Non-pigmented ciliary epithelial cell (primary cell): Measurements from ENCODE around the gene RALGDS.

Source experiments
- DNase-seq: peaks from one replicate; pipeline ENCODE4 v3.0.0-alpha.2; 2010; ENCODE audit warnings: low read depth

RALGDS gene

DNA sequence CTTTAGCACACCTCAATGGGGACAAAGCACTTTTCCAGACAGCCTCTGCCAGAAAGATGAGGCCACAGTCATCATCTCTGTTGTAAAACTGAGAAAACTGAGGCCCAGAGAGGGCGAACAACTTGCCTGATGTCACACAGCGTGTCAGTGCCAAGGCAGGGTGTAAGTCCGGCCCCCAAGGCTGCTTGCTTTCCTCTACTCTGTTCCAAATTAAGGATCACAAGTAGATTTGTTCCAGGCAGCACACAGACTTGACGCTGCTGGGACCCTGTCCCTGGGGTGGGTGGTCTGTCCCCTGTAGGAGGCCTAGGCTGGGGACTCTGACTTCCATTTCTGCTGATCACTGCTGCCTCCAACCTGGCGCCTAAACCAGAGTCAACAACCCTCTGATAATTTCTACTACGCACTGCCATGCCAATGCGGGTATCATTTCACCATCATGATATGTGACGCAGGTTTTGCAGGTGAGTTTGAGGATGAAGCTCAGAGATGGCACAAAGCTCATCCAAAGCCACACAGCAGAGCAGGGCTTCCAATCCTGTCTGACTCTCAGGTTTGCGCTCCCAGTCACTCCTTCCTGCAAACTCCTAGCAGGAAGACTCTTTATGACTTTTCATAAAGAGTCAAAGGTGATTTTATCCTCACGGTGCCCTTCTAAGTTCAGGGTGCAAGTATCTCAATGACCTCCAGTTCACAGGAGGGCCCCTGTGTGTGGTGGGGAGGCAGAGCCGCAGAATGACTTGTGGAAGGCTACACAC, 13.5 kb upstream of the RALGDS start:
- DNase-seq, result no peak

DNA sequence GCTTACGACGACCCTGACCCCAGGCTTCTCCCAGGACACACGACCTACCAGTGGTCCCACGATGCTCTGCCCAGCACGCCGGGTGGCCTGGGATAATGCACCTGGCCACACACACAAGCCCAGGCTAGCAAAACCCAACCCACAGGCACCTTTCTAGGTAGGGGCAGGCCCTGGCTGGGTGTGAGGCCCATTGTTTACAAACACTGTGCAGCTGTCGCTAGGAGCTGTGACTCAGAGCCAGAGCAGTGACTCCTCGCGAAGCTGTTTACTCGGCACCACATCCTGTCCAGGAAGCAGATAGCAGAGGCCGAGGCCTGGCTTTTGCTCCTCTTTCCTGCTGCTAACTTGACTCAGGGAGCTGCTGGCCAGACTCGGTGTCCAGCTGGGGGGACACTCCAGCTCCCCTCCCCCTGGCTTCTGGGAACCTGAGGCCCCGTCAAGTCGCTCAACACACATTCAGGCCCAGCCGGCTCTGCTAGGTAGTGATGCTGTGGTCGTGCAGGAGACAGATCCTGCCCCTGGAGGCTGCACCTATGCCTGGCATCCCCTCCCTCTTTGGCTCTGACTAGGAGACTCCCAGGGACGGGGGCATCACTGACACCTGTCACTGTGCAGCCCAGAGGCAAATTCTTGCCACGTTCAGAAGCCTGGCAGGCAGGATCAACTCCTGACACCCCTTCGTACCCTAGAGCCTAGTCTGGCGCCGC, 12.8 kb upstream of the RALGDS start:
- DNase-seq, result peak; percentile 81

DNA sequence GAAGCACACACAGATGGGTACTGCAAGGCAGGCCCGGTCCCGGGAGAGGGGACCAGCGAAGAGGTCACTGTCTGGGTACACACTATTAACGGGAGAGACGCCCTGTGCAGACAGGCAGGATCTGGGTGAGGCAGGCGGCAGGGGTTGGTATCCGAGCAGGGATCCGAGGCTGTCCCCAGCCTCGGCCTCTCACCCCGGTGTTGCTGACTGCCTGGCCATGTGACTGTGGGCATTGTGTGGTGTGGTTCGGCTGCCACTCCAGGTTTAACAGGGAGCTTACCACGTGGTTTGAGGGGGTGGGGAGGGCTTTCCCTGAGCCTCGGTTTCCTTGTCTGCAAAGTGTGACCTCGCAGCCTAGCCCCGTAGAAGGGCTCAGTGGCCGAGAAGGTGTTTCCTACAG, 11.1 kb upstream of the RALGDS start:
- DNase-seq, result no peak

DNA sequence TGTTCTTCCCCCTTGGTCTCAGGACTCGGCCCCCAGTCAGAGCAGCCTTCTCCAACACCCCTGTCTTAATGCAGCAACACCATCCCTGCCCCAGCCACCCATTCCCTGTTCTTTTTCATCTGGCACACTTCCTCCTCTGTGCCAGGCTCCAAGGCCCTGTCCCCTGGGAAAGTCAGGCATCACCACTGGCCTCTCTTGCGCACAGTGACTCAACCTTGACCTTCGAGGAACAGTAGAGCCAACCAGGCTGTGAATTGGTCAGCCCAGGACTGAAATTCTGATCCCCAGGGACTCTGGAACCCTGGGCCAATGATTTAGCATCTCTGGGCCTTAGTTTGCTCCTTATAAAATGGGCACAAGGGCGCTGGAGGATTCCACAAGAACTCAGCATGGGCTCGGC, 10.5 kb upstream of the RALGDS start:
- no peak for DNase-seq

DNA sequence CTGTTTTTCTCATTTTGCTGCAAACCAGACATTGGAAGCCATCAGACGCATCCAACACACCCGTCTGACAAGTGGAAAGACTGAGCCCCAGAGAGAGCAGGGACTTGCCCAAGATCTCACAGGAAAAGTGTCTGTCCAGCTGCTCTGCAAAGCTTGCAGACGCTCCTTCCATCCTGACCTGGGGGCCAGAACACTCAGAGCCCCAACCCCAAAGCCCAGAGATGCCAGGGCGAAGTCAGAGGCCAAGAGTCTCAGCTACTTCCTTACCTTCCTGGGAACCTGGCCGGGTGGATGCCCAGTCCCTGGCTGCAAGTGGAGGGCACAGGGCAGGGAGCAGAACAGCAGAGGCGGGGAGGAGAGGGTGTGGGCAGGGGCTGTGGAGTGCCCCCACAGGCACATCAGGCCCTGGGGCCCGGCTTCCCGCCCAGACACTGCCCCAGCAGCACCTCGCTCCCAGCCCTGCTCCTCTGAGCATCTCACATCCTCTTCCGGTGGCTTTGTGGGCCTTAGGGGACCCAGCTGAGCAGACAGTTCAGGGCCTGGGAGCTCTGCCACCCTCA, 9.7 kb upstream of the RALGDS start:
- DNase-seq, result no peak

DNA sequence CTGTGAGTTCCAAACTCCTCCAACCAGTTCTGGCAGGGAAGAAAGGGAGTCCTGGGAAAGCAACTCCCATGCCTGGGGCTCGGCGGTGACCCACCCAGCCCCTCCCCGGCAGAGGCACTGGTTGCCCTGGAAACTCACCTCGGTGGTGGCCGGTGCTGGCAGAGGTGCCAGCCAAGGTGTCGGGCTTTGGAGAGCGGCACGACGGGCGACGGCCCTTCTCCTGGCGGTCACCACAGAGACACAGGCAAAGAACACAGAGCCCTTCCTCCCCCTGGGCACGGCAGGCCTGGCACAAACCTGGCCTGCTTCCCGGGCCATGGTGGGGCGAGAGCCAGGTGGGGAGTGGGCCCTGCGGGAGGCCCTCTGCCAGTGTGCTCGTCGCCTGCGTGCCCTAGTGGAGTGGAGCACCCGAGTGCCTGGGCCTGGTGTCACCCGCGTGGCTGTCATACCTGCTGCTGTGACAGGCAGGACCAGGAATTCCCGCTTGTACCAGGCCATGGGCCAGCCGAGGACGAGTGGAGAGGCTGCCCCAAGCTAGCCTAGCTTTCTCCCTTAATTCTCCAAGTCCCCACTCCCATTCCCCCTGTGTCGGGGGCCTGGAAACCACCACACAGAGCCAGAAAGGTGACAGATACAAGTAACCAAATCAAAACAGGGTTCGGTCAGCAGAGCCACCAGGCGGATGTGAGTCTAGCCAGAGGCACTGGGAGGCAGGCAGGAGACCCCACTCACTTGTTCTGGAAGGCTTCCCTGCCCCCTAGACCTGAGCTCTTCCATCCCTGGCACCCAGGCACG, 8.2 kb upstream of the RALGDS start:
- DNase-seq, result no peak

DNA sequence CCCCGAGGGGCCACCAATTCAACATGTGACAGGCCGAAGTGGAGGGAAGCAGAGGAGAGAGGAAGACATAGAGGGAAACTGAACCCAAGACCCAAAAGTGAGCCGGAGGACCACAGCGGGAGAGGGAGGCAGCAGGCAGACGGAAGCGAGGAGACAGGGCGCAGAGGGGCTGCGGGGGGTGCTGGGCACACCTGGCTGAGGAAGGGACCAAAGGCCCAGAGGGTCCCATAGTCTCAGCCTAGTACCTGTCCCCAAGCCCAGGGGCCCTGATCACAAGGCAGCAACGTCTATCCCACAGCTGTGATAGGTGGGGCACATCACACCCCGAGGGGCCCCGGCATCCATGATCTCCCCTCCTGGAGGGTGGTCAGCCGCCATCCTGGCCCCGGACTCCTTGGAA, 7.1 kb upstream of the RALGDS start:
- DNase-seq, result no peak

DNA sequence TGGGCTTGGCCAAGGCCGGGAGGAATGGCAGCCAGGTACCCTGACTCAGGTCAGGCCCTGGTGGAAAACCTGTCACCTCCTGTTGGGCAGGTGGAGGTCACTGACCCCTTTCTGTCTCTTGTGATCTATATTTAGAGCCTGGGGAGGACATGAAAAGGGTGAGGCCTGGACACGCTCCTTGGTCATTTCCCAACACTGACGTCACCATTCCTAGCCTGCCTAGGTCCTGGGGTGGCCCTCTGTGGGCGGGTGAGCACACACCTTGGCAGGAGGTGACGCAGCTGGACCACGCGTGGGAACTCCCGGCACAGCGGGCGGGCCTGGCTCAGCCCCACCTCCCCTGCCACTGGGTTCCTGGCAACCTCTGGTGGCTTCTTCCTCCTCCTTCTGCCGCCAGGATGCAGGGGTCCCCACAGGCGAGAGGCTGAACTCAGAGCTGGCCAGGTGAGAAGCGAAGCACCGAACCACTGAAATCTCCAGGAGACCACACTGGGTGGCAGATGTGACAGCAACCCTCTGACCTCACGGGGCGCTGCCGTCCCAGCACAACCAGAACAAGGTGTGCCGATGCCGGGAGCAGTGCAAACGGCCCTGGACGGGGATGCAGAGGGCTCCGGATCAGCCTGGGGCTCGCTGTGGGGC, 6.4 kb upstream of the RALGDS start:
- no peak for DNase-seq

DNA sequence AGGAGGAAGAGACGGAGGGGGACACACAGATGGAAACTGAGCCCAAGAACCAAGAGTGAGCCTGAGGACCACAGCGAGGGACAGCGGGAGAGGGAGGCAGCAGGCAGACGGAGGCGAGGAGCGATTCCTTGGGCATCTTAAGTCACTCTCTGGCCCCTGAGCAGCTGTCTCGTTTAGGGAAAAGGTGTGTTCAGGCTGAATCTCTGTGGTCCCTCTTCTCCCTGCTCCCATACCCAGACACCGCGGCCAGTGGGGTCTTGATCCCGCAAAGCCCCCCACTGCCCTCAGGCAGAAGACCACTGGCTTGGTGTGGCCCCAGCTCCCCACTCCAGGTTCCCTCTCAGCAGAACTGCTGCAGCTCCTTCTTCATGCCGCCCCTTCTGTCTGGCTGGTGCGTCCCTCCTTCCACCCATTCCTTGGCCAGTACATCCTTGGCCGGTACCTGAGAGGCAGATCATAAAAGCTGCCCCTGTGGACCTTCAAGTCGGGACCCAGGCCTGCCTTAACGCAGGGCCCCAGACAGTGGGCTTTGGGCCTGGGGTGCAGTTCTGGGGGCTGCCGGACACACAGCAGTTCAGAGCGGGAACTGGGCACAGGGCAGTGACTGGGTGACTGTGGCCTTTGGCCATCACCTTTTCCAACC, 5.8 kb upstream of the RALGDS start:
- no peak for DNase-seq

DNA sequence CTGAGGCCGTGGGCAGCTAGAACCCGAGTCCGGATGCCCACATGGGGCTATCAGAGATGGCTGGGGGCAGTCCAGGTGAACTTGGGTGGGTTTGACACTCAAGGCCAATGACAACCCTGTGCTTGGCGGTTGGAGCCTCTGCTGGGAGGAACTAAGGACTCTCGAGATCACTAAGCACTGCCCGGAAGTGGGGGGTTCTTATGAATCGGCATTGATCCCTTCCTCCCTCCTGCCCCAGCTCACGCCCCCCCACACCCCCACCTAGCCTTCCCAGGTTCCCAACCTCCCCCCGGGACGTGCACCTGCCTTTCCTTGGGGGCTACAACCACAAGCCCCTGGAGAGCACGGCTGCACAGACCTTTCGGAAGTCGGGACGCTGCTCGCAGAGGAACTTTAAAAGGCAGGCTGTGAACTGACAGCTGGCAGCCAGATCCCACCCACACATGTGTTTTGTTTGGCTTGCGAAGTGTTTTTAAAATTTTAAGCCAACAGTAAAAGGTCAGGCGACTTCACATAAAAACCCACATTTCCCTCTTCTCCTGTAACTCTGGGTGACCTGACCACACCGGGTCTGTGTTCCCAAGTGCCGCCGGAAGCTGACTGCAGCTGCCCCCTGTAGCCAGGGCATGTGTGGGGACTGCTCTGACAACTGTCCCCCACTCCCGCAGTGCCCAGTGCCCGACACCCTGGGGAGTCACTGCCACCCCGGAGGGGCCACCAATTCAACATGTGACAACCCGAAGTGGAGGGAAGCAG, 5.1 kb upstream of the RALGDS start:
- DNase-seq, result no peak

DNA sequence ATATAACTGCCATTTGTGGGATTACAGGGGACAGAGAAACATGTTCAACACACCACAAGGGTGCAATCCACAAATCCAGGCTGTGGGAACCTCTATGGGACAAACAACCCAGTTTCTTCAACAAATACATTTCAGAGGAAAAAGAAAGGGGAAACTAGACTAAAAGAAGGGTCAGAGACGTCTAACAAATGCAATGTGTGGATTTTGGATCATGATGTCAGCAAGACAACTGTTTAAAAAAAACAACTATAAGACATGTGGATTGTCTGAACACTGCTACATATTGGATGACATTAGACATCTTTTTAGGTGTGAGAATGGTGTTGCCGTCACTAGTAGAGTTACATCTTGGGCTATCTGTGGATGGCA, 3.9 kb upstream of the RALGDS start:
- DNase-seq, result no peak

DNA sequence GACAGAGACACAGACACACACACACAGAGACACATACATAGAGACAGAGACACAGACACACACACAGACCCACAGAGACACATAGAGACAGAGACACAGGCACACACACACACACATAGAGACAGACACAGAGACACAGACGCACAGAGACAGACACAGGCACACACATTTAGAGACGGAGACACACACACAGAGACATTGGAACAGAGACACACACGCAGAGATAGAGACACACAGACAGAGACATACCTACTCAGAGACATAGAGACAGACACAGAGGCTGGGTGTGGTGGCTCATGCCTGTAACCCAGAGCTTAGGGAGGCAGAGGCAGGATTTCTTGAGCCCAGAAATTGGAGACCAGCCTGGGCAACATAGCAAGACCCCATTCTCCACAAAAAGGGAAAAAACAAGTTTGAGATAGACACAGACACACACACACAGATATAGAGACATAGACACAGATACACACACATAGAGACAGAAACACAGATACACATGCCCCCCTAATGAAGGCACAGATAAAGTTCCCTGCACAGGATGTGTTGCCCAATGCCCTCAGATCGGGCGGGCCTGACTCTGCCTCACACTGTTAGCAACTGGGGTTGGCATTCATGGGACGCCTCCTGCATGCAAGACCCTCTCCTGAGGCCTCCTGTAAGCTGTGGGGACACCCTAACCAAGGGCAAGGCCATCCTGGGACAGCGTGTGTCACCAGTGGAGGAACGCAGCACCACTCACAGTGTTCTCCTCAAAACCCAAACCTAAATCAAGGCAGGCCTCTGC, 3.3 kb upstream of the RALGDS start:
- DNase-seq, result no peak

DNA sequence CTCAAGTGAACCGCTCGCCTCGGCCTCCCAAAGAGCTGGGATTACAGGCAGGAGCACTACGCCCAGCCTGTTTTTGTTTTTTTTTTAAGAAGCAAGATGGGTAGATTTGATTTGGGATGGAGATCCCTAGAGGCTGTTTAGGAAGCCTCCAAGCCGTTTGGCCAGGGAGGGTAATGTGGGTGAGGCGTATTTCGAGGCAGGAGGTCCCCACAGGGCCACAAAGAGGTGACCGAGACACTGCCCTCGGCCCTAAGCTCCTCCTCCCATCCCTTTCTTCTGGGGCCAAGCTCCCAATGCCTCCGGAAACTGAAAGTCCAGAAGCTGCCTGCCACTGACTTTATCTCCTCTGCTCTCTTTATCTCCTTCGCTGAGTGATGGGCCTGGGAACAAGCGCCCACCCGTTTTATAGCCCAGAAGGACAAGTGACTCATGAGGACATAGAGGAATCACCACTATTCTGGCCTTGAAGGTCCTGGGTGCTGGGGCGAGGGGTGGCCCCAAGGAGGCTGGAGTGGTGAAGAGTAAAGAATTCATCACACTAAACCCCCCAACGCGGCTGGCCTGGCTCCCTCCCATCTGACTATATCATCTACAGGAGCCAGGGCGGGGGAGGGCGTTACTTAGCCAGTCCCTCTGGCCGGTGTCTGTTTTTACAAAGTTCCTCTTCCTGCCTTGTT, 2.0 kb upstream of the RALGDS start:
- DNase-seq, result no peak

DNA sequence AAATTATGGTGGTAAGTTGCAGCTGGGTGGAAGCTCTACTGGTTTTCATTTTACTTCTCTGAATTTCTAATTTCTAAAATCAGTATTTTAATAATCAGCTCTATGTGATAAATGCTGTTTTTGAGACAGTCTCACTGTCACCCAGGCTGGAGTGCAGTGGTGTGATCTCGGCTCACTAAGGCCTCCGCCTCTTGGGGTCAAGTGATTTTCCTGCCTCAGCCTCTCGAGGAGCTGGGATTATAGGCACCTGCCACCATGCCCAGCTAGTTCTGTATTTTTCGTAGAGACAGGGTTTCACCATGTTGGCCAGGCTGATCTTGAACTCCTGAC, 1.5 kb upstream of the RALGDS start:
- DNase-seq, result no peak

DNA sequence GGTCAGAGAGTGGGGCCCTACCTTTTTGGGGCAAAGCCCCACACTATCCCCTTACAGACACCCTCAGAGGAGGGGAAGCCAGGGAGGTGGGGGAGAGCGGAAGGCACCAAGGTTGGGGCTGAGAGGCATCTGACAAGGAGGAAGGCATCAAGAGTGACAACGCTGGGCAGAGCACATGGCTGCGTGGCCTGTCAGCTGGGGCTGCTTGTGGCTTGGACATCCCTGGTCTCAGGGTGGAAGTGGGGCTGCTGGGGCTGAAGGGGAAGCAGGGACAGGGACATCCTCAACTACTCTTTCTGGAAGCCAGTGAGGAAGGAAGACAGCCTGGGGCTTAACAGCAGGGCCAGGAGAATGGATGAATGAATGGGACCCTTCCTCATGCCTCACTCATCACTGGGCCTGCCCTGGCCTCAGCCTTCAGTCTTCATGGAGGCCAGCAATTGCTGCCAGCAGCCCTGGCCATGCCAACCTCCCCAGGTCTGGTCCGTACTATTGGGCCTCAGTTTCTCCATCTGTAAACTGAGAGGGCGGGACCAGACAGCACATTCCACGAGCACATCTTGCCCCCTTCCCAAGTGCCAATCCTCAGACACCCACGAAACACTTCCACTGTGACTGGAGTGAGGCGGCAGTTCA, 993 bp upstream of the RALGDS start:
- DNase-seq, result no peak

DNA sequence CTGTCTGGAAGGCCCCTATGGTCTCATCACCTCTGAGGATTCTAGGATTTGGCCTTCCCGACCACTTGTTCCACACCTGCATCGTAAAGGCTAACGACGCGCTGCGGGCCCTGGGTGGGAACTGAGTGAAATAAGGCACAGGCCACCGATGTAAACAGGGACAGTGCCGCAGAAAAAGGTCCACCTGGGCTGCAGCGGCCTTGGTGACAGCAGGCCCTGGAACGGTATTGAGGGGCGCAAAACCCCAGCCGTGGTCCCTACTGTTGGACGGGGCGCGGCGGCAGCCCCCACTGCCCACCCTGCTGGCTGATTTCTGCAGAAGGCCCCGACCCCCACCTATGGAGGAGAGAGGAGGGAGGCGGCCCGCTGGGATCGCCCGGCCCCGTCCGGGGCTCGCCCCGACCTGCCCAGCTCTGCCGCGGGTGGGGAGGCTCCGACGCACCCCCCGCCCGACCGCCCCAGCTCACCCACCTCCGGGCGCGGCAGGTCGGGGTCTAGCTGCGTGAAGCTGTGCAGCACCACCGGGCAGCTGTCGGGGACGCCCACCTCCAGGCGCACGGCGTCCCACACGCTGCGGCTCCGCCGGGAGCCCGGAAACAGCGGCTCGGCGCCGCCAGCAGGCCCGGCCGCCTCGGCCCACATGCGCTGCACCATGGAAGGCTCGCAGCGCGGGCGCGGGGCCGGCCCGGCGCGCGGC, 391 bp downstream of the RALGDS start:
- DNase-seq, result no peak

DNA sequence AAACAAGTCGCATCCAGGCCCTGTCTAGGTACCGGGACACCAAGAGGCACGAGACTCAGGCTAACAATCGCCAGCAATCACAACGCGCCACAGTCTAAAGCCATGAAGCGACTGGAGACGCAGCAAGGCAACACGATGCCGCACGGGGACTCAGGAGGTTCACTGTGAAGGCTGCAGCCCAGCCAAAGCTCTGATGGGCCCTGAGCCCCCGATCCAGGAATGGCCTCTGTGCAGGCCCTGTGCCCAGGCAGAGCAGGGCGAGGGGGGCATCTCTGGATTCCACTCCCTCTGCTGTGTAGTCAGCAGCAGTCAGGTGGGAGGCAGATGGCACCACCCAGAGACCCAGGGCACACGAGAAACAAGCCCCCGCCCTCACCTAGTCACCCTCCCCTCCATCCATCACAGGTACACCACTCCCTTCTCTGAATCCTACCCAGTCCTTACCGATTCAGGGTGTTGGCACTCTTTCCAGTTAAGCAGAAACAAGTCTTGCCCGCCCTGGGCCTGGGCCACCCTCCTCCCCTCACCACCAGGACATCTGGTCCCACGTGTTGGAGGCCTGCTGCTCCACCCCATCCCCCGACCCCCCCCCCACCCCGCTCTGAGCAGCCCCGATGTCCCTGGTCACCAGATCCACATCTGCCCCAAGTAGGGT, 1.1 kb downstream of the RALGDS start:
- no peak for DNase-seq
